NCI-H1105 treated with DMSO at 0.1 percent for 48 hours (cell line): ENCODE data around the gene DAPK2.

ENCODE experiments used
- DNase-seq: peaks from one replicate; lab custom pipeline; 2025; lab: John Stamatoyannopoulos, UW

The DAPK2 gene

DNA sequence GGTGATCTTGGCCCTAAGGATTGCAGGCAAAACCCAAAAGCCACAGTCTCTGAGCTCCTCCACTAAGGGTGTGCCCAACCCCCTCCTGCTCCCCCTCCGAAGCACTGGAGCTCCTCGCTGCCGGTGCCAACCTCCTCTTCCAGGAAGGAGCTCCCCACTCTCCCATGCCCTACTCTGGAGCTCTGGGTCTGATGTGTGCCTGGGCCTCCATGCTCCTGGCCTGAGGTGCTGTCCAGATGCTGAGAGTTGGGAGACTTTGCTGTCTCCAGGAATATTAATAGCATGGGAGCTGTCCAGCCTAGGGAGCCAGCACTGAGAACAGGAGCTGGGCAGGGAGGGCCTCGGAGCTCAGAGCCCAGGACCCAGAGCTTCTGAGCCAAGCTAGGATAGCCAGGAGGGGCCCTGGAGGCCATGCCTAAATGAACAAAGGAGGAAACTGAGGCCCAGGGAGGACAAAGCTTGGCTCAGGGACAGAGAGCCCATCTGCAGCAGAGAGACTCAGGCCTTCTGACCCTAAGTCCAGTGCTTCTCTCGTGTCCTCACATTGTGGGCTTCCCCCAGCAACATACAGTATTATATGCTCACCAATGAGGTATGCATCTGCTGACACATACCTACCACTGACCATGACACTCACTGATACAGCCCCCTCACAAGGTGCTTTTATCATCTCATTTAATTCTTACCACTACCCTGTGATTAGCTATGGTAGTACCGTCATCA, 175.6 kb downstream of the DAPK2 start:
- DNase-seq, result no peak

DNA sequence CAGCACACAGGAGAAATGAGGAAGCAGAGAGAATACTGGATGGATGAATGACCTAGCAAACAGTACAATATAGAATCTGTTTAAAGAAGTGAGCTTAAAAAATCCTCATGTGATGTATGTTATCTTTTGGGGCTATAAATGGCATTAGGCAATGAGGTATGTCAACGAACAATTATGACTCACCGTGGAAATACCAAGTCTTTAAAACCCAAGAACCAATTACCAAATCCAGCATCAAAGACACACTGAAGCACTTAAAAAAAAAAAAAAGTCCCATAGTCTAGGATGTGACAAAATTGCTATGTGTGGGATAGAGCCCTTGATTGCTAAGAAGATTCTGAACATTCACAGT, 176.3 kb downstream of the DAPK2 start:
- no peak for DNase-seq

DNA sequence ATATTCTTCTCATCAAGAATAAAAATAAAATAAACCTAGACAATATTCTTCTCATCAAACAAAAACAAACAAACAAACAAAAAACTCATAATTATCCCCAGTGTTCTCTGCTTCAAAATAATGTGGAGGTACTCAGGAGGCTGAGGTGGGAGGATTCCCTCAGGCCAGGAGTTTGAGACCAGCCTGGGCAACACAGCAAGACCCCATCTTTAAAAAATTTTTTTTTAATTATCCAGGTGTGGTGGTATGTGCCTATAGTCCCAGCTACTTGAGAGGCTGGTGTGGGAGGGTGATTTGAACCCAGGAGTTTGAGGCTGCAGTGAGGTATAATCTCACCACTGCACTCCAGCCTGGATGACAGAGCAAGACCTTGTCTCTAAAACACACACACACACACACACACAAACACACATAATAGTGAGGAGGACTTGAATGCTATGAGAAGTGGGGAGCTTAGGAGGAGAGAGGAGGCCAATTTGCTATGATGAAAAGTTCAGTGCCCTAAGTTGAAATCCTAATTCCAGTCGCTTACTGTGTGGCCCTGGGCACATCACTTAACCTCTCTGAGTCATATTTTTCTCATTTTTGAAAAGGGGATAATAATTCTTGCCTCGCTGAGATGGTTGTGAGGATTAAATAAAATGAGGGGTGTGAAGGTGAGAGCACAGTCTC, 176.8 kb downstream of the DAPK2 start:
- DNase-seq, result no peak

DNA sequence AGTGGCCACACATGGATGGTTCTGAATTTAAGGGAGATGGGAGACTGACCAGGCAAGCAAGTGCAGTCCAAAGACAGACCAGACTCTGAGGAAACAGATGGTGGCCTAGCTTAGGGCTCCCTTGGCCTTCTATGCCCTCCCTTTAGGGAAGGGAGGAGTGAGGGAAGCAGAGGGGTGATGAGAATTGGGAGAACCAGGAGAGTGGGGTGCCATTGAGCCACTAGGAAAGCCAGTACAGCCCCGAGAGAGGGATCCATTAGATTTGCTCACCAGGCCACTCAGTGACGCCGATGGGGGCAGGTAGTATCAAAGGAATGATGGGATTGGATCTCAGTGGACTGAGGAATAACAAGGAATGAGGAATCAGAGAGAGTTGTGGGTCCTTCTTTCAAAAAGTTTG, 182.1 kb downstream of the DAPK2 start:
- DNase-seq, result no peak

DNA sequence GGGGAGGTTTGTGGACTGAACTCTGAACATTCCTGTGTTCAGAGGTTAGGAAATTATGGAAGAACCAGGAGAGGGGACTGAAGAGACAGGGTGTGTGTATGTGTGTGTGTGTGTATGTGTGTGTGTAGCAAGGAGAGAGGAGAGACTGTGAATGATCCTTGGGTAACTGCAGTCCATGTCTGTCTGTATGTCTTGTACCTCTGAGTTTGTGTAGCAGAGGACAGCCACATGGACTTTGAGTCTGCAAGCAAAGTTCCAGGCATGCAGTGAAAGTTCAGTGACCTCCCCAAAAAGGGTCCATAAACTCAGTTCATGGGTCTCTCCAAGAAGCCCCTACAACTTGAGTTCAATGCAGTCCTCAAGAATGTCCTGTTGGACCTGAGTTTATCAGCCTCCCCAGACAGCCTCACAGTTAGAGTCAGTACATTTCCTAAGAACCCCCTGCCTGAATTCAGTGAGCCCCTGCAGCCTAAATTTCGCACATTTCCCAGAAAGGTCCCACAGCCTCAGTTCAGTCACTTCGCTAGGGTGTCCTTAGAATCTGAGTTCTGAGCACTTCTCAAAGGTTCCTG, 184.3 kb downstream of the DAPK2 start:
- no peak for DNase-seq

DNA sequence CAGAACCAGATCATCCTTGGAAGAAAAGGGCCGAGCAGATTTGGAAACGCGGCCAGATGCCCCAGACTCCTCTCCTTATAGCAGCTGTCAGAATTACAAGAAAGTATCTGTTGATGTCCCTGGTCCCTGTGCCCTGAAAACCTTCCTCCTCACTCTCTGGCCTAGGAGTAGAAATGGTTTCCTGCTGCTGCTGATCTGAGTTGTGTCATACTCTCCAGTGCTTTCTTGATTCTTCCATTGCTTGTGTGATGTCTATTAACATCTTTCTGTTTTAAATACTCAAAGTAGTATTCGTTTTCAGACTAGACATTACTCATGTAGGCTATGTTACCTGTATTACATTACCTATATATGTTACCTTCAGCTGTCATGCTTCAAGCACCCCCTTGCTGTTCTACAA, 185.7 kb downstream of the DAPK2 start:
- DNase-seq, result no peak

DNA sequence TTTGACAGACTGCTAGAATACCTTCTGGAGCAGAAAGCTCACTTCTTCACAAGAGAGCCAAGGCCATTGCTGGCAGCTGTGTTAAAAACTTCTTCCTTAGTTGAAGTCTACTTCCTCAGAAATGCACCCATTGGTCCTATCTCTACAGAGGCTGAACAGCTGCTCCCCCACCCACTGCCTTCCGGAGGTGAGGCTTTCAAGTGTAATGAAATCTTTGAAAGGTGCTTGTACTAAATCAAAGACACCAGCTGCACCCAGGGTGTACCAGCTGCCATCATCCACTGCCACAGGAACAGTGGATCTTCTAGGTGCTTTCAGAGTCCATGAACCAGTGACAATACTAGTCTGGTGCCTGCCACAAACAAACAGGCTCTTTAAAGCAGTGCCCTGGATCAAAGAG, 186.1 kb downstream of the DAPK2 start:
- no peak for DNase-seq

DNA sequence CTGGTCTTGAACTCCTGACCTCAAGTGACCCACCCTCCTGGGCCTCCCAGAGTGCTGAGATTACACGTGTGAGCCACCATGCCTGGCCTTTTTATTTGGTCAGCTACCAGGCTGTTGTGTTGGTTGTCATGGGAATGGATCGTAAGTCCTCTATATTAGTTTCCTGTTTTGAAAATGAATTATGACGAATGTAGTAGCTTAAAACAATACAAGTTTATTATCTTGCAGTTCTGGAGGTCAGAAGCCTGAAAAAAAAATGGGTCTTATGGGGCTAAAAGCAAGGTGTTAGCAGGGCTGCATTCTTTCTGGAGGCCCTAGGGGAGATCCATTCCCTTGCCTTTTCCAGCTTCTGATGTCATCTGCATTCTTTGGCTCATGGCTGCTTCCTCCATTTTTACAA, 187.4 kb downstream of the DAPK2 start:
- no peak for DNase-seq

DNA sequence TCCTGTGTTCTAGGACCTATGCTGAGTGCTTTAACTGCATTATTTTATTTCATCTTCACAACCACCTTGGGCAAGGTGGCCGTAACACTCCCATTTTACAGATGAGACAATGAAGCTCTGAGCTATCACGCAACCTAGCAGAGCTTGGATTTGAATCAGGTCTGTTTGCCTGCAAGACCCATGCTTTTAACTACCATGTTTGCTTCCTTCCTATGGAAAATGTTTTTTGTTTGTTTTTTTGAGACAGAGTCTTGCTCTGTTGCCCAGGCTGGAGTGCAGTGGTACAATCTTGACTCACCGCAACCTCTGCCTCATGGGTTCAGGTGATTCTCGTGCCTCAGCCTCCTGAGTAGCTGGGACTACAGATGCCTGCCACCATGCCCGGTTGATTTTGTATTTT, 187.8 kb downstream of the DAPK2 start:
- no peak for DNase-seq

DNA sequence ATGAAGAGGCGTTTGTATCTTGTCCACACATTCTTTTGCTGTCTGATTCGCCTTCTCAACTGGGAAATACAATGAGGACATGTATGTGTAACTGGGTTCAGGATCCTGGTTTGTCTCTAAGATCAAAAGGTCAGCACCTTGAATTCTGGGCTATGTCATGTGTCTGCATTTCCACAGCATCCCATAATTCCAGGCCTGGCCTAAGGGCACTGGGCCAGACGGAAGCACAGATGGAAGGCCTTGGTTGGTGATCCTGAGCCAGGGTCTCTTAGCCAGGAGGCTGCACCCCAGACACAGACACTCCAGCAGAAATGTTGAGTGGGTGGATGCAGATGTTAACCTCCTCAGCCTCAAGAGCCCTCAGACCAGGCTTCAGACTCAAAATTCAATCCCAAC, 188.8 kb downstream of the DAPK2 start:
- no peak for DNase-seq
